Muscle of leg (tissue), 16 donors: Measurements from ENCODE around the gene POLA1. TPM values are rescaled to one million over a fixed set of nuclear protein-coding genes. Genes with fewer than 3 reads are reported as not detected.
"Not testable (repeated sequence)": the region's sequence is repeated elsewhere in the genome, so short reads cannot be mapped to it uniquely, and the experiment has no call there.

Experiments
- DNase-seq: peaks from one replicate; pipeline ENCODE4 v3.0.0; 2013
- H3K27ac ChIP-seq: one replicate; pipeline ENCODE4 v1.5.1; 2013; ENCODE audit warnings: mild to moderate bottlenecking, low read length, control low read depth
- H3K27me3 ChIP-seq: one replicate; pipeline ENCODE4 v1.6.1; 2013; ENCODE audit warnings: low read length; ENCODE audit not compliant: control insufficient read depth, insufficient read depth
- H3K36me3 ChIP-seq: one replicate; pipeline ENCODE4 v1.6.1; 2013; ENCODE audit warnings: low read length; ENCODE audit not compliant: control insufficient read depth, insufficient read depth
- H3K4me1 ChIP-seq: one replicate; pipeline ENCODE4 v1.6.1; 2013; ENCODE audit warnings: low read length; ENCODE audit not compliant: control insufficient read depth, insufficient read depth
- H3K4me3 ChIP-seq: one replicate; pipeline ENCODE4 v1.5.1; 2013; ENCODE audit warnings: low read length, control low read depth
- H3K9me3 ChIP-seq: replicated peaks from 2 replicates; pipeline ENCODE4 v1.6.1; 2013; ENCODE audit warnings: low read depth, low read length; ENCODE audit not compliant: control insufficient read depth
- WGBS: methylation state at CpG from one replicate; pipeline ENCODE4 v1.1.5; 2013; ENCODE audit warnings: missing lambda C conversion rate; ENCODE audit not compliant: insufficient coverage; 5-methylcytosine and 5-hydroxymethylcytosine counted together
- long read RNA-seq, 11 donors: transcript quantifications; one replicate each; lab custom pipeline, GENCODE V29; 2026
- polyA plus RNA-seq, 8 donors: library from polyadenylated mRNA; unstranded; fragments of 120-200 nt; gene quantifications; one replicate each; pipeline versions ENCODE4 v1.2.1 to v1.2.3, GENCODE V29; 2013; ENCODE audit warnings: inconsistent platforms in 1 of 8, low replicate concordance in 1 of 8; ENCODE audit not compliant: insufficient read length in 8 of 8, insufficient read depth in 1 of 8
- total RNA-seq: library from RNA; stranded (reverse); fragments of 120-200 nt; gene quantifications from one replicate; pipeline ENCODE4 v1.2.4, GENCODE V29; 2013

POLA1 gene, protein sequence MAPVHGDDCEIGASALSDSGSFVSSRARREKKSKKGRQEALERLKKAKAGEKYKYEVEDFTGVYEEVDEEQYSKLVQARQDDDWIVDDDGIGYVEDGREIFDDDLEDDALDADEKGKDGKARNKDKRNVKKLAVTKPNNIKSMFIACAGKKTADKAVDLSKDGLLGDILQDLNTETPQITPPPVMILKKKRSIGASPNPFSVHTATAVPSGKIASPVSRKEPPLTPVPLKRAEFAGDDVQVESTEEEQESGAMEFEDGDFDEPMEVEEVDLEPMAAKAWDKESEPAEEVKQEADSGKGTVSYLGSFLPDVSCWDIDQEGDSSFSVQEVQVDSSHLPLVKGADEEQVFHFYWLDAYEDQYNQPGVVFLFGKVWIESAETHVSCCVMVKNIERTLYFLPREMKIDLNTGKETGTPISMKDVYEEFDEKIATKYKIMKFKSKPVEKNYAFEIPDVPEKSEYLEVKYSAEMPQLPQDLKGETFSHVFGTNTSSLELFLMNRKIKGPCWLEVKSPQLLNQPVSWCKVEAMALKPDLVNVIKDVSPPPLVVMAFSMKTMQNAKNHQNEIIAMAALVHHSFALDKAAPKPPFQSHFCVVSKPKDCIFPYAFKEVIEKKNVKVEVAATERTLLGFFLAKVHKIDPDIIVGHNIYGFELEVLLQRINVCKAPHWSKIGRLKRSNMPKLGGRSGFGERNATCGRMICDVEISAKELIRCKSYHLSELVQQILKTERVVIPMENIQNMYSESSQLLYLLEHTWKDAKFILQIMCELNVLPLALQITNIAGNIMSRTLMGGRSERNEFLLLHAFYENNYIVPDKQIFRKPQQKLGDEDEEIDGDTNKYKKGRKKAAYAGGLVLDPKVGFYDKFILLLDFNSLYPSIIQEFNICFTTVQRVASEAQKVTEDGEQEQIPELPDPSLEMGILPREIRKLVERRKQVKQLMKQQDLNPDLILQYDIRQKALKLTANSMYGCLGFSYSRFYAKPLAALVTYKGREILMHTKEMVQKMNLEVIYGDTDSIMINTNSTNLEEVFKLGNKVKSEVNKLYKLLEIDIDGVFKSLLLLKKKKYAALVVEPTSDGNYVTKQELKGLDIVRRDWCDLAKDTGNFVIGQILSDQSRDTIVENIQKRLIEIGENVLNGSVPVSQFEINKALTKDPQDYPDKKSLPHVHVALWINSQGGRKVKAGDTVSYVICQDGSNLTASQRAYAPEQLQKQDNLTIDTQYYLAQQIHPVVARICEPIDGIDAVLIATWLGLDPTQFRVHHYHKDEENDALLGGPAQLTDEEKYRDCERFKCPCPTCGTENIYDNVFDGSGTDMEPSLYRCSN (N-terminal part only)
- total RNA-seq, result 19.9 TPM
- 10 to 100 TPM; 10.9 to 16.6 (median 16.1) TPM for polyA plus RNA-seq
- long read RNA-seq, donor 1, result 0 reads
- long read RNA-seq, donor 2, result 0 reads
- long read RNA-seq, donor 3, partial matches to known transcripts, result 0 of 4 reads
- long read RNA-seq, donor 3, other reads (novel, unspliced or antisense), result 0 of 4 reads
- long read RNA-seq, donor 4, full-length matches to known transcripts, result 2 of 2 reads
- long read RNA-seq, donor 4, partial matches to known transcripts, result 0 of 2 reads
- long read RNA-seq, donor 4, other reads (novel, unspliced or antisense), result 0 of 2 reads
- long read RNA-seq, donor 5, full-length matches to known transcripts, result 2 of 2 reads
- long read RNA-seq, donor 5, partial matches to known transcripts, result 0 of 2 reads
- long read RNA-seq, donor 5, other reads (novel, unspliced or antisense), result 0 of 2 reads
- long read RNA-seq, donor 6, result 0 reads
- long read RNA-seq, donor 7, full-length matches to known transcripts, result 1 of 1 reads
- long read RNA-seq, donor 7, partial matches to known transcripts, result 0 of 1 reads
- long read RNA-seq, donor 7, other reads (novel, unspliced or antisense), result 0 of 1 reads
- long read RNA-seq, donor 8, full-length matches to known transcripts, result 2 of 2 reads
- long read RNA-seq, donor 8, partial matches to known transcripts, result 0 of 2 reads
- long read RNA-seq, donor 8, other reads (novel, unspliced or antisense), result 0 of 2 reads
- long read RNA-seq, donor 9, full-length matches to known transcripts, result 2 of 2 reads
- long read RNA-seq, donor 9, partial matches to known transcripts, result 0 of 2 reads
- long read RNA-seq, donor 9, other reads (novel, unspliced or antisense), result 0 of 2 reads
- long read RNA-seq, donor 10, partial matches to known transcripts, result 0 of 1 reads
- long read RNA-seq, donor 10, other reads (novel, unspliced or antisense), result 0 of 1 reads
- long read RNA-seq, donor 11, partial matches to known transcripts, result 0 of 1 reads
- long read RNA-seq, donor 11, other reads (novel, unspliced or antisense), result 0 of 1 reads

DNA sequence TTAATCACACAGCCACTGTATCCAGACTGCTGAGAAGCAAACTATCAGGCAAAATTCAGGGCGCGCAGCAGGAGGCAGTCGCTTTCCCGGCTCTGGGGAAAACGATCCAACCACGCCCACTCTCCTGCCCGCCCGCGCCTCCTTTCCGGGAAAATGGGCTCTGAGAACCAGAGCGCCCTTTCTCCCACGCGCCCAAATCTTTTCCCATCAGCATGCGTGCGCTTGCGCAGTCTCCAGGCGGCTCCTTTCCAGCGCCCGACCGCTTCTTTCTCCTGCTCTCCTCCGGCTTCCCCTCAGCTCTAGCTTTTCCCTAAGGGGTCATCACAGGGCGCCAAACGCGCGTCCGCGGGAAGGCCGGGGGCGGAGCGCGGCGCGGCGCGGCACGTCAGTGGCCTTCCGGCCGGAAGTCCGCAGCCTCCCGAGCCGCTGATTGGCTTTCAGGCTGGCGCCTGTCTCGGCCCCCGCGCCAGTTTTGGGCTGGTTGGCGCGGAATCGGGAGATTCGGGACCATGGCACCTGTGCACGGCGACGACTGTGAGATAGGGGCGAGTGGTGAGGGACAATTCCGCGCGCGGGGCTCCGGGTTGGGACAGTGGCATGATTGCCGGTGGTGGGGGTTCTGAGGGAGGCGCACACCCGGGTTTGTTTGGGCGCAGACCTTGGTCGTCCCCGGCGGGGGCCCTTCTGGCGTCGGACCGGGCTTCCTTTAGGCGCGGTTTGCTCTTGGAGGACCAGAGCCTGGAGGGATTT lies at the start of gene POLA1:
POLA1 (plus strand) TSS at position 466 of the 750 bp plus-strand sequence; CDS start at position 510, 44 bp downstream.
- peaks cover 3% of the 10 kb centered on the region for H3K4me1 ChIP-seq
- DNase-seq, result peak; percentile 98
- H3K4me3 ChIP-seq, result peak within 1 kb of the TSS; percentile 61
- H3K9me3 ChIP-seq, result no peaks in the 10 kb centered on the region
- peaks cover 4% of the 10 kb centered on the region for H3K27me3 ChIP-seq
- H3K27ac ChIP-seq, result peak within 1 kb of the TSS; percentile 90
- 30% methylated on average over 59 of the region's 70 CpGs for WGBS
- no peaks in the 10 kb centered on the region for H3K36me3 ChIP-seq

DNA sequence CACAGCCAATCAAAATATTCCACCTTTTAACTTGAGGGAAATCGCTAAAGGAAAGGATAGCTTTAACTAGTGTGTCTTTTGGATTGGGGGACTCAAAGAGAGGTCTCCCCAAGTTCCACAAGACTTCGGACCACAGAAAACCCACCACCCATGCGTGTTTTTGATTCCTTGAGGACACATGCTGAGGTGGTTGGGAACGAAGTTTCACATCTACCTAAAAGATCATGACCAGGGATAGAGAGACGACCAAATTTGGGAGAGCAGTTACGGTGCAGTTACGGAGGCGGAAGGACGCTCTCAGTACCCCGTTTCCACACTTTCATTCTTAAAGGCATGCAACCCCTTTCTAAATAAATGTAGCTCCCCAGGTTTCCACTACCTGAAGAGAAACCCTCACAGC lies 47.7 kb upstream of the POLA1 start:
- DNase-seq, result no peak
- no peak overlapping the region for H3K4me3 ChIP-seq
- no CpG with 5 or more reads among the region's 10 CpGs for WGBS

DNA sequence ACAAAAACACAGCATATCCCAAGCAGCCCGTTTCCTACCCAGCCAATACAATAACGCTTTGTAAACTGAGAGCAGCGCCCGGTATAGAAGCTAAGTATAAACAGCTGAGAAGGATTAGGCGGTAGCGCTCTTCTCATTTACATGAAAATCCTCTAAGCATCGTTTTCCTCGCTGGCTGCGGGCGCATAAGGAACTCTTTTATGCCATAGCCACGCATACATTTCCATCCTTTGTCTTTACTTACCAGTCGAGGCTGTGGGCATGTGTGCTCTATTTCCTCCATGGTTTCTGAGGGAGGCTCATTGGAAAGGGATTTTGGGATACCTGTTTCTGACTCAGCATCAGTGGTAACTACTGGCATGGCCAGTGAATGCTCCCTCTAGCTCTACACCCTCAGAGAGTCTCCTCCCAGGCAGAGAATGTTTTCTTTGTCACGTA lies 47.0 kb upstream of the POLA1 start:
- peaks cover 31% of the 10 kb centered on the region for H3K27me3 ChIP-seq
- H3K27ac ChIP-seq, result peak overlapping the region; percentile 89
- H3K9me3 ChIP-seq, result no peaks in the 10 kb centered on the region
- DNase-seq, result peak; percentile 71
- peak overlapping the region; percentile 40 for H3K4me3 ChIP-seq
- no peaks in the 10 kb centered on the region for H3K36me3 ChIP-seq
- H3K4me1 ChIP-seq, result peaks cover 10% of the 10 kb centered on the region
- 13% methylated on average over 5 of the region's 13 CpGs for WGBS

More for the DNA sequence above, 47.7 kb upstream of the POLA1 start:
- Histone ChIP-seq H3K27ac (no peak overlapping the region), H3K4me1 (peaks cover 10% of the 10 kb centered on the region), H3K9me3 (no peaks in the 10 kb centered on the region), H3K36me3 (no peaks in the 10 kb centered on the region), H3K27me3 (peaks cover 31% of the 10 kb centered on the region)

DNA sequence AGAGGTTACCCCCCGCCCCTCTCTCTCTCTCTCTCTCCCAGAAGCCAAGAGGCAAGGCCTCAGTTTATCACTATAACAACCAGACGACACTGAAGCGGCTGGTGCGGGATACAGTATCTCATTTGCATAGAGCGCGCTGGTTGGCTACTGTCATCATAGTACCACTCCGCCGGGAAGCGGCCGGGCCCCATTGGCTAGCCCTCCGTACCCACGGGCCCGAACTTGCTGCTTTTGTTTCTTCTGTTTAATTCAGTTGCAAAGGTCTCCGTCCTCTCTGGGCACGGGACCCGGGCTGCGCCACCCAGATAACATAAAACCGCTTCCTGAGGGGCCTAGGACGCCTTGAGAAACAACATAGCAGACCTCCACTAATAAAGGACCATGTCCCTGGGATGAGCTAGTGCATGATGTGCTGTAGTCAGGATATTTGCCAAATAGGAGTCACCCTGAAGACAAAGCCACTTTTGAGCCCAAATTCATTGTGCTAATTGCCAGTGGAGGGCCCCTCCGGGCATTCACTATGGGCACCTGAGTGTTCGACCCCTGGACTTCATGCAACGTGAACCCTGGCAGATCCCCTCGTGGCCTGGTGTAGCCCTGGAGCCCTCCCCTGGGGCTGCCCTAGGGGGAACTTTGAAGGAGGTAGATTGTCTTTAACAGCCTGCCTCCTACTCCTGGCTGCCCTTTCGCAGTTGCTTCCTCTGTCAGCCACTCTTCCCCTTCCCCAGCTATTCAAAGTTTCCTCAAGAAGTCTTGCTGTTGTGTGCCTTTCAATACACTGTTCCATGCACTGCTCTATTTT lies 46.3 kb upstream of the POLA1 start, which contains the start of gene PCYT1B:
PCYT1B (minus strand) TSS at position 91 of the 802 bp plus-strand sequence. CDS start 242 bp downstream, outside the sequence.
- Histone ChIP-seq H3K27ac (peak within 1 kb of the TSS; percentile 89), H3K4me1 (peaks cover 10% of the 10 kb centered on the region), H3K36me3 (no peaks in the 10 kb centered on the region), H3K9me3 (no peaks in the 10 kb centered on the region), H3K27me3 (peaks cover 31% of the 10 kb centered on the region), H3K4me3 (peak within 1 kb of the TSS; percentile 40)
- DNase-seq, result peak; percentile 94
- WGBS, result 28% methylated on average over 15 of the region's 24 CpGs

DNA sequence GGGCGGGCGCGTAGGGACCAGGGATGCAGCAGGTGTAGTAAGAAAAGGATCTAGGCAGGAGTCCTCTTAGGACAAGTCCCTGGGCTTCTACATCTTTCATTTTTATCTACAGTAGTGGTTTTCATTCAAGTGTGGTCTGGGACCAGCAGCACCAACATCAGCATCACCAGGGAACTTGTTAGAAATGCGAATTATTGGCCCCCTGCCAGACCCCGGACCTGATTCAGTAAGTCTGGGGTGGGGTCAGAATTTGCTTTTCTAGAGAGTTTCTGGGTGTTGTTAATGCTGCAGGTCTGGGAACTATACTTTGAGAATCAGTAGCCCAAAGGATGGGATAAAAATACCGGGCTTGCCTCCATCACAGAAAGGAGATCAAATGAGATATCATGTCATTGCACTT lies 45.2 kb upstream of the POLA1 start:
- Histone ChIP-seq H3K9me3 (no peaks in the 10 kb centered on the region), H3K27ac (no peak overlapping the region), H3K4me3 (no peak overlapping the region), H3K4me1 (peaks cover 10% of the 10 kb centered on the region), H3K36me3 (no peaks in the 10 kb centered on the region), H3K27me3 (peaks cover 32% of the 10 kb centered on the region)
- WGBS, result 29% methylated on average over 1 of the region's 6 CpGs
- DNase-seq, result no peak

DNA sequence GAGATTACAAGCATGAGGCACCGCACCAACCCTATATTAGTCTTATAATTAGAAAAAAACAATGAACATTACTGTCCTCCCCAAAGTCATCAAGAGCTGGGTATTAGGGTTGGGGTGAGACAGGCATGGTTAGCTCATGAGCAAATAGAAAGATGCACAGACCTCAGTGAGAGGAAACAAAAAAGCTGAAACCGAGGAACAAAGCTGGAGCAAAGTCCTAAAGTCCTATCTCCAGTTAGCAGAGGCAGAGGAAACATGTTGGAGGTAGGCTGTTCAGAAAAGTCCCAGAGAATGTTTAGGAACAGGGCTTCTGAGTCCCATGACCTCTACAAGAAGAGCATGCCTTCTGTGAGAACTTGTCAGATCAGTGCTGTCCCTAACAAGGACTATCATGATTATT lies 41.9 kb upstream of the POLA1 start:
- 50% methylated on average over 1 of the region's 2 CpGs for WGBS
- Histone ChIP-seq H3K9me3 (no peaks in the 10 kb centered on the region), H3K4me1 (peaks cover 9% of the 10 kb centered on the region), H3K36me3 (no peaks in the 10 kb centered on the region), H3K4me3 (no peak overlapping the region), H3K27me3 (peaks cover 23% of the 10 kb centered on the region), H3K27ac (no peak overlapping the region)
- DNase-seq, result no peak

DNA sequence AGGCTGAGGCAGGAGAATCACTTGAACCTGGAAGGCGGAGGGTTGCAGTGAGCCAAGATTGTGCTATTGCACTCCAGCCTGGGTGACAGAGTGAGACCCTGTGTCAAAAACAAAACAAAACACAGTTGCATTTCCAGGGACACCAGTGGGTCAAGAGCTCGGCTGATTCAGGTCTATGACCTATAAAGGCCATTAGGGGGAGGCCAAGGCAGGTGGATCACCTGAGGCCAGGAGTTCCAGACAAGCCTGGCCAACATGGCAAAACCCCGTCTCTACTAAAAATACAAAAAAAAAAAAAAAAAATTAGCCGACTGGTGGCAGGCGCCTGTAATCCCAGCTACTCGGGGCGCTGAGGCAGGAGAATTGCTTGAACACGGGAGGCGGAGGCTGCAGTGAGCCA lies 38.0 kb upstream of the POLA1 start:
- not testable (repeated sequence) for H3K9me3 ChIP-seq, H3K4me3 ChIP-seq, H3K27ac ChIP-seq, H3K36me3 ChIP-seq, H3K4me1 ChIP-seq, H3K27me3 ChIP-seq, DNase-seq
- no CpG with 5 or more reads among the region's 9 CpGs for WGBS
